Measurements from ENCODE around the gene CYP1A2.

Gene CYP1A2

DNA sequence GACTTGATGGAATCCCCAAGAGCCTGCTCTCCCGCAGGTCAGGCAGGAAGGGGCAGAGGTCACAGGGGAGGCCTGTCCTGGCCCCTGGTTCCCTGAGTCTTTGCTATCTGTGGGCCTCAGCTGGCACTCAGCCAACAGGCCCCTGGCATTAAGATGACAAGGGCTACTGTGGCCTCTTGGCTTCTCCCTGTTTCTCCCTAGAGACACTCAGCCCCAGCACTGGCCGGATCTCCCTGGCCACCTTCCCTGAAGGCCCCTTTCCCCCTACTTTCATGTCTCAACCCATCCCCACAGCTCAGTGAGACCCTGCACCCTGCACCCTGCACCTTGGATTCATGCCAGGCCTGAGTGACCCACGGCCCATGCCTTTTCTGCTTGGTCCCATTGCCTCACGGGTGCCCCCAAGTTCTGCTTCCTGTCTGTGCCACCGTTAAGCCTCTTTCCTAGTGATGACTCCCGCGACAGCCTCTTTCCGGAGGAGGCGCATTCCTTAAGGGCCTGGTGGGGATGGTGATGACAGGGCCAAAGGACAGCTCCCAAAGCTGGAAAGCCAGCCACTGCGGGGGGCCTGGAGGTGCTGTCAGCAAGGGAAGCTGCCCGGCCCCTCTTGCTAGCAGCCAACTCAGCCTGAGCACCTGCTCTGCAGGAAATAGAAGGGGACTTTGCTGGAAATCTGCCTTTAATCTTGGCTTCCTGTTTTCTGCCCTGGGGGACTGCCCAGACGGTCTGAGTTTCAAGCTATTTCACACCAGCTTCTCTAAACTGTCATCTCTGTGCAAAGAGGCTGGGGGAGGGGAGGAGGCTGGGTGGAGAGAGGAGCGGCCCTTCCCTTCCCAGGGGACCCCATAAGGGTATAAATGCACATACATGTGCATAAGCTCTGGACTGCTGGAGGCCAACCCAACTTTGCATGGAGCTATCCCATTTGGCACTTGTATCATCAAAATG lies 28.4 kb downstream of the CYP1A2 start (continued):
- TF ChIP-seq ZNF610 (tag by site-specific recombination; IDR thresholded peaks at IDR 0.05; ENCODE audit: borderline replicate concordance): no peak
- TF ChIP-seq ZSCAN16 (tag by site-specific recombination; IDR thresholded peaks at IDR 0.05): no peak

DNA sequence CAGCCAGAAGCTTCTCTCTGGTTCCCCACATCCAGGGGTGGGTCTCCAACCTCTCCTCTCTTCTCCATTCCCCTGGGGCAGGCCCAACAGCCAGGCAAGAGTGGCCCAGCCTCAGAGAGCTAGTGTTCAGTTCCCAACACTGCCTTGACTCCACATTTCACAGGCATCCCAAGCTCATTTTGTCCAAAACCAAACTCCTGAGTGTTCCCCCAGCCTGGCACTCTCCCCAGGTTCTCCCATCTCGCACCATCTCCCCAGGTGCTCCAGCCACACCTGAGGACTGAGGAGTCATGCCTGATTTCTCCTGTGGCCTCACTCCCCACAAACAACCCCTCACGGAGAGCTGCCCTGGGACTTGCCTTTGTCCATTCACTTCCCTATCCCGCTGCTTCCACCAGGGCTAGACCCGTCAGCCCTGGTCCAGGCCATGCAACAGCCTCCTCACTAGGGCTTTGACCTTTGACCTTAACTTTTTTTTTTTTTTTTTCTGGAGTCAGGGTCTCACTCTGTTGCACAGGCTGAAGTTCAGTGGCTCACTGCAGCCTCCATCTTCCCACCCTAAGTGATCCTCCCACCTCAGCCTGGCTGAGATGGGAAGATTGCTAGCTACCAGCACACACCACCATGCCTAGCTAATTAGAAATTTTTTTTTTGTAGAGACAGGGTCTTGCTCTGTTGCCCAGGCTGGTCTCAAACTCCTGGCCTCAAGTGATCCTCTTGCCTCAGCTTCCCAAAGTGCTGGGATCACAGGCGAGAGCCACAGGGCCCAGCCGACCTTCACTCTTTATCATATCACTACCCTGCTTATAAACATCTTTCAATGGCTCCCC lies 29.3 kb downstream of the CYP1A2 start:
- no peak overlapping the region for H3K27ac ChIP-seq (ENCODE audit: extremely low read depth, low read depth, low read length)
- CTCF ChIA-PET: interaction anchor here (0.5 to 25.7 kb wide), 11 partner anchors 3 to 723 kb away, joined by 3 to 649 read pairs (median 4); partner anchors contain the start of gene CSK
- POLR2A ChIA-PET: interaction anchor here (0.6 to 1.7 kb wide), 6 partner anchors 9 to 252 kb away, joined by 3 to 6 read pairs (median 3); no protein-coding TSS in a partner anchor
- TF ChIP-seq ZNF341 (tag by site-specific recombination; IDR thresholded peaks at IDR 0.05; ENCODE audit: low read depth) (0 out of 2 replicates have a peak, but pooled peaks have one; percentile 17), BCL11B (tag by site-specific recombination; IDR thresholded peaks at IDR 0.05; ENCODE audit: low read depth) (peak; percentile 29; the same call in 1 of the 2 replicates), KLF16 (tag by site-specific recombination; IDR thresholded peaks at IDR 0.05) (no peak), SCRT2 (tag by site-specific recombination; IDR thresholded peaks at IDR 0.05) (0 out of 2 replicates have a peak, but pooled peaks have one; percentile 19), ZNF121 (tag by site-specific recombination; IDR thresholded peaks at IDR 0.05) (peak; percentile 75), ZNF473 (tag by site-specific recombination; IDR thresholded peaks at IDR 0.05) (no peak), ZBTB7A (tag by site-specific recombination; IDR thresholded peaks at IDR 0.05; ENCODE audit: low read depth) (0 out of 2 replicates have a peak, but pooled peaks have one; percentile 30)
- TF ChIP-seq, protein P1, sequence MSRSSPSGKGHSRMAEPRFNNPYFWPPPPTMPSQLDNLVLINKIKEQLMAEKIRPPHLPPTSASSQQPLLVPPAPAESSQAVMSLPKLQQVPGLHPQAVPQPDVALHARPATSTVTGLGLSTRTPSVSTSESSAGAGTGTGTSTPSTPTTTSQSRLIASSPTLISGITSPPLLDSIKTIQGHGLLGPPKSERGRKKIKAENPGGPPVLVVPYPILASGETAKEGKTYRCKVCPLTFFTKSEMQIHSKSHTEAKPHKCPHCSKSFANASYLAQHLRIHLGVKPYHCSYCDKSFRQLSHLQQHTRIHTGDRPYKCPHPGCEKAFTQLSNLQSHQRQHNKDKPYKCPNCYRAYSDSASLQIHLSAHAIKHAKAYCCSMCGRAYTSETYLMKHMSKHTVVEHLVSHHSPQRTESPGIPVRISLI (tag by site-specific recombination; IDR thresholded peaks at IDR 0.05): peak; percentile 90
- H3K4me1 ChIP-seq (ENCODE audit: control insufficient read depth, insufficient read depth, low read length): peaks cover 16% of the 10 kb centered on the region
- no peak overlapping the region for H3K4me3 ChIP-seq (ENCODE audit: low read depth, low read length)
- no peaks in the 10 kb centered on the region for H3K9me3 ChIP-seq (ENCODE audit: control insufficient read depth, insufficient read depth, low read depth, low read length)
- H3K36me3 ChIP-seq (ENCODE audit: control insufficient read depth in 2 of 2, insufficient read depth in 1 of 2, low read length in 2 of 2): no peaks in the 10 kb centered on the region

DNA sequence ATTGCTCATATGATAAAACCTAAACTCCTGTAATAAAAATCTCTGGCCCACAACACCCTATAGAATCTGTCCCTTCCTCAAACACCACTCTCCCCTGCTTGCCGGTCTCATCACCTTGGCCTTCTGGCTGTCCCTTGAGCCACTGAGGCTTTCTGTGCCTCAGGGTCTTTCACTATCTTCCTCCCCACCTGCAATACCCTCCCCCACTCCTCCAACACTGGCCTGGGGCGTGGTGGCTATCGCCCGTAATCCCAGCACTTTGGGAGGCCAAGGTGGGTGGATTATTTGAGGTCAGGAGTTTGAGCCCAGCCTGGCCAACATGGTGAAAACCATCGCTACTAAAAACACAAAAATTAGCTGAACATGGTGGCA lies 29.9 kb downstream of the CYP1A2 start:
- Histone ChIP-seq H3K36me3 (ENCODE audit: control insufficient read depth in 2 of 2, insufficient read depth in 1 of 2, low read length in 2 of 2) (no peaks in the 10 kb centered on the region), H3K27ac (ENCODE audit: extremely low read depth, low read depth, low read length) (no peak overlapping the region), H3K4me3 (ENCODE audit: low read depth, low read length) (no peak overlapping the region), H3K9me3 (ENCODE audit: control insufficient read depth, insufficient read depth, low read depth, low read length) (no peaks in the 10 kb centered on the region), H3K4me1 (ENCODE audit: control insufficient read depth, insufficient read depth, low read length) (peaks cover 22% of the 10 kb centered on the region)
- POLR2A ChIA-PET: interaction anchor here (0.5 to 0.9 kb wide), 5 partner anchors 9 to 252 kb away, joined by 3 to 4 read pairs (median 3); no protein-coding TSS in a partner anchor
- TF ChIP-seq ZFHX2 (tag by site-specific recombination; conservative IDR thresholded peaks at IDR 0.05) (peak; percentile 26; the same call in 1 of the 2 replicates), EGR2 (tag by site-specific recombination; IDR thresholded peaks at IDR 0.05; ENCODE audit: low read depth) (peak; percentile 46), ZBTB48 (tag by site-specific recombination; IDR thresholded peaks at IDR 0.05) (no peak)
- CTCF ChIA-PET: interaction anchor here (1.0 to 25.7 kb wide), 6 partner anchors 3 to 159 kb away, joined by 3 to 649 read pairs (median 17); partner anchors contain the start of genes COX5A and CSK

DNA sequence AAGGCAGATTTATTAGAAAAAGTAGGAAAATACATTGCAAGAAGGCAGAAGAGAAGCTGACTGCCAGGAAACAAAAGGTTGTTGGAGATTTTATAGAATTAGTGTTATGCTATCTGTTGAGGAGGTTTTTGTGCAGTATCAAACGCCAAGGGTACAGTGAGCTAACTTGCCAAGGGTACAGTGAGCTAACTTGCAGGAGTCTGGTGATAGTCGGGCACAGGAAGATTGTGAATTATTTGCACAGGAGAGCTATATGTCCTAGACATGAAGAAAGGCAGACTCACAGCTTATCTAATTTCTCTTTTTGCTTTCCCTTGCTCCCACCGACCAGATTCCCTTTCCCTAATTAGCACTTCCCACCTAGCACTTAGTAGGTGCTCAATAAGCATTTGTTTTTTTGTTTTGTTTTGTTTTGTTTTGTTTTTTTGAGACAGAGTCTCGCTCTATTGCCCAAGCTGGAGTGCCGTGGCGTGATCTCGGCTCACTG lies 30.6 kb downstream of the CYP1A2 start:
- H3K27ac ChIP-seq (ENCODE audit: extremely low read depth, low read depth, low read length): no peak overlapping the region
- ChIA-PET POLR2A (interaction anchor here (0.5 to 0.9 kb wide), 3 partner anchors 9 to 31 kb away, joined by 3 to 4 read pairs (median 3); no protein-coding TSS in a partner anchor), CTCF (interaction anchor here (0.6 to 25.7 kb wide), 10 partner anchors 4 to 408 kb away, joined by 3 to 649 read pairs (median 8); partner anchors contain the start of genes COX5A, CPLX3 and CSK)
- no peak overlapping the region for H3K4me3 ChIP-seq (ENCODE audit: low read depth, low read length)
- H3K9me3 ChIP-seq (ENCODE audit: control insufficient read depth, insufficient read depth, low read depth, low read length): no peaks in the 10 kb centered on the region
- no peaks in the 10 kb centered on the region for H3K36me3 ChIP-seq (ENCODE audit: control insufficient read depth in 2 of 2, insufficient read depth in 1 of 2, low read length in 2 of 2)
- H3K4me1 ChIP-seq (ENCODE audit: control insufficient read depth, insufficient read depth, low read length): peaks cover 27% of the 10 kb centered on the region
- TF ChIP-seq PRDM1 (tag by site-specific recombination; IDR thresholded peaks at IDR 0.05) (peak; percentile 91), ZNF202 (tag by site-specific recombination; IDR thresholded peaks at IDR 0.05; ENCODE audit: borderline replicate concordance) (no peak), ZNF664 (tag by site-specific recombination; IDR thresholded peaks at IDR 0.05) (peak; percentile 96)

Measured in HEK293 (cell line).